HepG2 (cell line): ENCODE results near the gene CSTPP1. TPM values are rescaled to one million over a fixed set of nuclear protein-coding genes. Genes with fewer than 3 reads are reported as not detected.

Experiments
- ATAC-seq: fragments of 200-7000 bp; cut with Tn5 transposase; 3 replicates; pipeline ENCODE4 v1.9.1; 2020; ENCODE audit warnings: mild to moderate bottlenecking, moderate library complexity
- BruUV-seq: library from RNA; stranded (reverse); fragments of 400-500 nt; replicated peaks from 2 replicates; lab custom pipeline; 2021; lab: Mats Ljungman, UMichigan
- CTCF ChIA-PET: fragments of 300-600 bp; formaldehyde crosslinking; extraction: SDS; loops from one replicate; lab custom pipeline; 2021; ENCODE audit warnings: low total read pairs, inconsistent platforms, low intra/inter-chr PET ratio; lab: Yijun Ruan, JAX
- POLR2A ChIA-PET: fragments of 350-600 bp; sonication (Branson Sonifier 250); formaldehyde crosslinking; loops from one replicate; lab custom pipeline; 2020; ENCODE audit warnings: antibody characterized with exemption, inconsistent platforms; lab: Yijun Ruan, JAX
- DNase-seq: peaks from one replicate; pipeline ENCODE4 v3.0.0-alpha.2; 2015; ENCODE audit warnings: low spot score
- FAIRE-seq: peaks from 3 replicates; lab custom pipeline; 2011; peaks lifted over from hg19 to GRCh38; lab: Jason Lieb, UNC
- H2AFZ ChIP-seq: one replicate; pipeline ENCODE4 v1.6.1; 2011; ENCODE audit warnings: low read length, inconsistent platforms
- H3K27ac ChIP-seq: fragments of 300-600 bp; 3 replicates; pipeline ENCODE4 v1.8.0; 2011; ENCODE audit warnings: mixed run types, mild to moderate bottlenecking, mixed read lengths, low read length, inconsistent platforms; ENCODE audit not compliant: insufficient read depth; ENCODE audit errors: extremely low read length
- H3K27me3 ChIP-seq, 2 experiments: fragments of 200-600 bp in 1 of 2; 2 replicates in 1 of 2; 3 replicates in 1 of 2; pipeline versions ENCODE4 v1.6.0 to v1.8.0; 2011; ENCODE audit warnings: low read length in 2 of 2, mild to moderate bottlenecking in 2 of 2, moderate library complexity in 2 of 2, inconsistent platforms in 1 of 2; ENCODE audit not compliant: insufficient read depth in 2 of 2, control insufficient read depth in 1 of 2
- H3K36me3 ChIP-seq, 2 experiments: fragments of 200-600 bp in 1 of 2; replicated peaks in 1 of 2; 2 replicates in 1 of 2; 3 replicates in 1 of 2; pipeline versions ENCODE4 v1.5.1 to v1.8.0; 2011; ENCODE audit warnings: low read length in 2 of 2, inconsistent platforms in 1 of 2; ENCODE audit not compliant: insufficient read depth in 2 of 2, control insufficient read depth in 1 of 2
- H3K4me1 ChIP-seq: 2 replicates; pipeline ENCODE4 v1.5.1; 2012; ENCODE audit warnings: low read length, inconsistent platforms; ENCODE audit not compliant: insufficient read depth
- H3K4me2 ChIP-seq: 2 replicates; pipeline ENCODE4 v1.6.0; 2011; ENCODE audit warnings: low read depth, low read length, inconsistent platforms
- H3K4me3 ChIP-seq, 3 experiments: fragments of 200-600 bp in 1 of 3; sonication (generic), shearing (Covaris generic) in 1 of 3; replicated peaks in 1 of 3; 2 replicates each; pipeline ENCODE4 v1.5.1; 2011 to 2016; ENCODE audit warnings: low read length in 3 of 3, inconsistent platforms in 2 of 3, low read depth in 2 of 3, mild to moderate bottlenecking in 2 of 3, control low read depth in 1 of 3, mixed read lengths in 1 of 3; ENCODE audit not compliant: insufficient read depth in 1 of 3
- H3K79me2 ChIP-seq: one replicate; pipeline ENCODE4 v1.6.1; 2011; ENCODE audit warnings: low read length, inconsistent platforms; ENCODE audit not compliant: insufficient read depth
- H3K9ac ChIP-seq: 2 replicates; pipeline ENCODE4 v1.6.0; 2011; ENCODE audit warnings: mild to moderate bottlenecking, low read depth, low read length, inconsistent platforms; ENCODE audit not compliant: insufficient read depth
- H3K9me3 ChIP-seq: 2 replicates; pipeline ENCODE4 v1.5.1; 2012; ENCODE audit warnings: mild to moderate bottlenecking, low read length
- H4K20me1 ChIP-seq: 2 replicates; pipeline ENCODE4 v1.6.0; 2011; ENCODE audit warnings: inconsistent platforms, mild to moderate bottlenecking, low read length, moderate library complexity; ENCODE audit not compliant: insufficient read depth
- IKZF4 ChIP-seq: sonication (generic); formaldehyde crosslinking; IDR thresholded peaks from 2 replicates; pipeline ENCODE4 v1.5.1; 2020; ENCODE audit warnings: borderline replicate concordance, mild to moderate bottlenecking, low read depth, missing genetic modification reagents; ENCODE audit errors: not compliant biosample characterization
- SYNCRIP ChIP-seq: fragments of 200-400 bp; formaldehyde crosslinking; IDR thresholded peaks from 2 replicates; pipeline ENCODE4 v1.6.1; 2018; ENCODE audit warnings: mild to moderate bottlenecking, low read depth, low read length; ENCODE audit not compliant: insufficient read depth
- WGBS: methylation state at CpG from one replicate; pipeline ENCODE4 v1.1.6; 2017; ENCODE audit warnings: low lambda C conversion rate; 5-methylcytosine and 5-hydroxymethylcytosine counted together
- in situ Hi-C: cut with HindIII; loops from 2 replicates; pipeline ENCODE4 v1.10.0; 2017; ENCODE audit warnings: low pct_unique_long_range_greater_than_20kb; ENCODE audit not compliant: extremely low pct_ligation_motif_present
- intact Hi-C: fragments of 100-400 bp; cut with micrococcal nuclease; formaldehyde crosslinking; loops from one replicate; pipeline ENCODE4 v1.10.0; 2022; ENCODE audit not compliant: unreplicated experiment
- polyA plus RNA-seq, 8 experiments: library from polyadenylated mRNA; depleted of rRNA in 3 of 8; stranded (reverse) in 7 of 8; unstranded in 1 of 8; fragments of >200 nt; fragmentation: Illumina TruSeq in 4 of 8; extraction: Trizol in 4 of 8; gene quantifications; 2 replicates each; pipeline versions ENCODE4 v1.2.1 to v1.2.3, GENCODE V29; 2011 to 2016; ENCODE audit warnings: low read depth in 4 of 8, missing spikeins in 1 of 8, mixed read lengths in 1 of 8; ENCODE audit not compliant: insufficient read depth in 1 of 8
- total RNA-seq, 5 experiments: library from RNA; depleted of rRNA; stranded (reverse); fragments of >200 nt; fragmentation: Illumina TruSeq; extraction: Trizol; gene quantifications; 2 replicates each; pipeline ENCODE4 v1.2.3, GENCODE V29; 2016; ENCODE audit warnings: low read depth in 1 of 5
- TF ChIP-seq, protein P1 (sequence below): sonication (generic); formaldehyde crosslinking; IDR thresholded peaks from 2 replicates; pipeline ENCODE4 v1.4.0; 2020; ENCODE audit warnings: missing genetic modification reagents, borderline replicate concordance
- TF ChIP-seq, protein P2 (sequence below): sonication (generic); formaldehyde crosslinking; IDR thresholded peaks from 2 replicates; pipeline ENCODE4 v1.4.0; 2020; ENCODE audit warnings: missing genetic modification reagents

Gene CSTPP1
- total and polyA plus RNA-seq, 2 of the 13 experiments (the other 11 are each of a cell fraction or from before 2014, with no cell fraction given), result 12.3 to 14.6 TPM

DNA sequence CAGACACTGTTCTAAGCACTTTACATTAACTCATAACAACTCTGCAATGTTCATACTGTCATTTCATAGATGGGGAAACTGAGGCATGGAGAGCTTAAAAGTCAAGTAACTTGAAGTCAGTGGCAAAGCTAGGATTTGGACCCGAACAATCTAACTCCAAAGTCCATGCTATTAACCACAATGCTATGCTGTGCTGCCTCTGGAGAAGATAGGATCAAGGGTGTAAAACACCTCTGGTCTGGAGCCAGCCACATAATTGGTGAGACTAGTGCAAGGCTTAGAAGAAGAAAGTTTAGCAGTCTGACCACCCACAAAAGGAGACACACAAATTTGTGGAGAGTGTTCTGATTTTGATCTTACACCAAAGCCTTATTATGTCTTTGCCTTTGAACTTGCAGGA is 196.4 kb downstream of the CSTPP1 start:
- no peak overlapping the region for H3K4me2 ChIP-seq
- H4K20me1 ChIP-seq, result no peaks in the 10 kb centered on the region
- H3K9me3 ChIP-seq, result no peaks in the 10 kb centered on the region
- POLR2A ChIA-PET, result no interaction called here
- H3K27ac ChIP-seq, result no peak overlapping the region
- H2AFZ ChIP-seq, result no peak overlapping the region
- ATAC-seq, result no peak
- H3K4me1 ChIP-seq, result no peaks in the 10 kb centered on the region
- no peak for FAIRE-seq
- no peaks in the 10 kb centered on the region for H3K79me2 ChIP-seq
- 0 out of 5 replicates have a peak, but pooled peaks cover 0 to 2% of the 10 kb centered on the region in 2 experiments for H3K36me3 ChIP-seq
- CTCF ChIA-PET, result no interaction called here
- in situ Hi-C loops (no loop called here), intact Hi-C loops (no loop called here)
- H3K27me3 ChIP-seq, result no peaks in the 10 kb centered on the region
- no peak overlapping the region for H3K9ac ChIP-seq
- TF ChIP-seq, protein P1, sequence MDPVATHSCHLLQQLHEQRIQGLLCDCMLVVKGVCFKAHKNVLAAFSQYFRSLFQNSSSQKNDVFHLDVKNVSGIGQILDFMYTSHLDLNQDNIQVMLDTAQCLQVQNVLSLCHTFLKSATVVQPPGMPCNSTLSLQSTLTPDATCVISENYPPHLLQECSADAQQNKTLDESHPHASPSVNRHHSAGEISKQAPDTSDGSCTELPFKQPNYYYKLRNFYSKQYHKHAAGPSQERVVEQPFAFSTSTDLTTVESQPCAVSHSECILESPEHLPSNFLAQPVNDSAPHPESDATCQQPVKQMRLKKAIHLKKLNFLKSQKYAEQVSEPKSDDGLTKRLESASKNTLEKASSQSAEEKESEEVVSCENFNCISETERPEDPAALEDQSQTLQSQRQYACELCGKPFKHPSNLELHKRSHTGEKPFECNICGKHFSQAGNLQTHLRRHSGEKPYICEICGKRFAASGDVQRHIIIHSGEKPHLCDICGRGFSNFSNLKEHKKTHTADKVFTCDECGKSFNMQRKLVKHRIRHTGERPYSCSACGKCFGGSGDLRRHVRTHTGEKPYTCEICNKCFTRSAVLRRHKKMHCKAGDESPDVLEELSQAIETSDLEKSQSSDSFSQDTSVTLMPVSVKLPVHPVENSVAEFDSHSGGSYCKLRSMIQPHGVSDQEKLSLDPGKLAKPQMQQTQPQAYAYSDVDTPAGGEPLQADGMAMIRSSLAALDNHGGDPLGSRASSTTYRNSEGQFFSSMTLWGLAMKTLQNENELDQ (CRISPR knock-in tag), result no peak
- TF ChIP-seq SYNCRIP (no peak), IKZF4 (CRISPR knock-in tag) (no peak)
- TF ChIP-seq, protein P2, sequence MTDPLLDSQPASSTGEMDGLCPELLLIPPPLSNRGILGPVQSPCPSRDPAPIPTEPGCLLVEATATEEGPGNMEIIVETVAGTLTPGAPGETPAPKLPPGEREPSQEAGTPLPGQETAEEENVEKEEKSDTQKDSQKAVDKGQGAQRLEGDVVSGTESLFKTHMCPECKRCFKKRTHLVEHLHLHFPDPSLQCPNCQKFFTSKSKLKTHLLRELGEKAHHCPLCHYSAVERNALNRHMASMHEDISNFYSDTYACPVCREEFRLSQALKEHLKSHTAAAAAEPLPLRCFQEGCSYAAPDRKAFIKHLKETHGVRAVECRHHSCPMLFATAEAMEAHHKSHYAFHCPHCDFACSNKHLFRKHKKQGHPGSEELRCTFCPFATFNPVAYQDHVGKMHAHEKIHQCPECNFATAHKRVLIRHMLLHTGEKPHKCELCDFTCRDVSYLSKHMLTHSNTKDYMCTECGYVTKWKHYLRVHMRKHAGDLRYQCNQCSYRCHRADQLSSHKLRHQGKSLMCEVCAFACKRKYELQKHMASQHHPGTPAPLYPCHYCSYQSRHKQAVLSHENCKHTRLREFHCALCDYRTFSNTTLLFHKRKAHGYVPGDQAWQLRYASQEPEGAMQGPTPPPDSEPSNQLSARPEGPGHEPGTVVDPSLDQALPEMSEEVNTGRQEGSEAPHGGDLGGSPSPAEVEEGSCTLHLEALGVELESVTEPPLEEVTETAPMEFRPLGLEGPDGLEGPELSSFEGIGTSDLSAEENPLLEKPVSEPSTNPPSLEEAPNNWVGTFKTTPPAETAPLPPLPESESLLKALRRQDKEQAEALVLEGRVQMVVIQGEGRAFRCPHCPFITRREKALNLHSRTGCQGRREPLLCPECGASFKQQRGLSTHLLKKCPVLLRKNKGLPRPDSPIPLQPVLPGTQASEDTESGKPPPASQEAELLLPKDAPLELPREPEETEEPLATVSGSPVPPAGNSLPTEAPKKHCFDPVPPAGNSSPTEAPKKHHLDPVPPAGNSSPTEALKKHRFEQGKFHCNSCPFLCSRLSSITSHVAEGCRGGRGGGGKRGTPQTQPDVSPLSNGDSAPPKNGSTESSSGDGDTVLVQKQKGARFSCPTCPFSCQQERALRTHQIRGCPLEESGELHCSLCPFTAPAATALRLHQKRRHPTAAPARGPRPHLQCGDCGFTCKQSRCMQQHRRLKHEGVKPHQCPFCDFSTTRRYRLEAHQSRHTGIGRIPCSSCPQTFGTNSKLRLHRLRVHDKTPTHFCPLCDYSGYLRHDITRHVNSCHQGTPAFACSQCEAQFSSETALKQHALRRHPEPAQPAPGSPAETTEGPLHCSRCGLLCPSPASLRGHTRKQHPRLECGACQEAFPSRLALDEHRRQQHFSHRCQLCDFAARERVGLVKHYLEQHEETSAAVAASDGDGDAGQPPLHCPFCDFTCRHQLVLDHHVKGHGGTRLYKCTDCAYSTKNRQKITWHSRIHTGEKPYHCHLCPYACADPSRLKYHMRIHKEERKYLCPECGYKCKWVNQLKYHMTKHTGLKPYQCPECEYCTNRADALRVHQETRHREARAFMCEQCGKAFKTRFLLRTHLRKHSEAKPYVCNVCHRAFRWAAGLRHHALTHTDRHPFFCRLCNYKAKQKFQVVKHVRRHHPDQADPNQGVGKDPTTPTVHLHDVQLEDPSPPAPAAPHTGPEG (CRISPR knock-in tag), result no peak
- no TSS peak for BruUV-seq
- no peak for DNase-seq
- WGBS, result 62% methylated on average over 1 of the region's 1 CpG
- no peak overlapping the region for H3K4me3 ChIP-seq
